Ishikawa (cell line): Measurements from ENCODE around the gene XPO6.

Experiments used
- CEBPB ChIP-seq: IDR thresholded peaks from 2 replicates; pipeline ENCODE4 v1.6.1; 2012
- CREB1 ChIP-seq: IDR thresholded peaks from 2 replicates; pipeline ENCODE4 v1.6.1; 2012; ENCODE audit warnings: low read depth
- EP300 ChIP-seq: IDR thresholded peaks from 2 replicates; pipeline ENCODE4 v1.6.1; 2012; ENCODE audit warnings: borderline replicate concordance
- FOXM1 ChIP-seq: IDR thresholded peaks from 2 replicates; pipeline ENCODE4 v1.6.1; 2012; ENCODE audit warnings: low read depth, borderline replicate concordance
- MAX ChIP-seq: IDR thresholded peaks from 2 replicates; pipeline ENCODE4 v1.6.1; 2012
- RAD21 ChIP-seq: IDR thresholded peaks from 2 replicates; pipeline ENCODE4 v1.6.1; 2012; ENCODE audit warnings: low read depth
- TAF1 ChIP-seq: IDR thresholded peaks from 2 replicates; pipeline ENCODE4 v1.6.1; 2012; ENCODE audit warnings: low read depth, mild to moderate bottlenecking
- TCF12 ChIP-seq: IDR thresholded peaks from 2 replicates; pipeline ENCODE4 v1.6.1; 2012; ENCODE audit warnings: low read depth
- USF1 ChIP-seq: IDR thresholded peaks from 2 replicates; pipeline ENCODE4 v1.6.1; 2012
- YY1 ChIP-seq: IDR thresholded peaks from 2 replicates; pipeline ENCODE4 v1.6.1; 2012; ENCODE audit warnings: low read depth
- TF ChIP-seq, protein P1 (sequence below): IDR thresholded peaks from 2 replicates; pipeline ENCODE4 v1.6.1; 2012; ENCODE audit warnings: low read depth, mild to moderate bottlenecking

DNA sequence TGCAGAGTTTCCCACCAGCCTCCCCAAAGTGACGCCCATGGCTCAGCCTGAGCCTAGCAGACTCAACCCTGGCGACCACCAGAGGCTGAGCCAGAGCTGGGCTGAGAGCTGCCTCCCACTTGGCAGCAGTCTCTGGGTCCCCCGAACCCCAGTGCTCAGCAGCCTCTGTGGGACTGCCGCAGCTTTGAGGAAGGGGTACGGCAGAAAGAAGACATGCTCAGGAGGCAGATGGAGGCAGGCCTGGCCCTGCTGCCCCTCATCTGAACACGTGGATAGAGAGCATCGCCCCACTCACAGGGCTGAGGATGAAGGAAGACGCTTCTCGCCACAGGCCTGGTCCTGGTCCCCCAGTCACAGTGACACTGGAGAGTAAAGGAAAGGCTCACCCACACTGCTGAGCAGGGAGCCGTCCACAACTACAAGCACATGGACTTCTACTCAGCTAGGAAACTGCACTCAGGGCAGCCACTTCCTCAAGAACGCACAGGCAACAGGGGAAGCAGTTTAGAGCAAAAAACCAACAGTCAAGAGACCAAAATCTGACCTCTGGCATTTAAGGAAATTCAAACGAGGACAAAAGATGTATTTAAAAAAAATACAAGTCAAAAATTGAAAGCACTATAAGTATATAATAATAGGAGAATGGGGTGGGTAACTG is 103.0 kb downstream of the XPO6 start:
- TF ChIP-seq, protein P1, sequence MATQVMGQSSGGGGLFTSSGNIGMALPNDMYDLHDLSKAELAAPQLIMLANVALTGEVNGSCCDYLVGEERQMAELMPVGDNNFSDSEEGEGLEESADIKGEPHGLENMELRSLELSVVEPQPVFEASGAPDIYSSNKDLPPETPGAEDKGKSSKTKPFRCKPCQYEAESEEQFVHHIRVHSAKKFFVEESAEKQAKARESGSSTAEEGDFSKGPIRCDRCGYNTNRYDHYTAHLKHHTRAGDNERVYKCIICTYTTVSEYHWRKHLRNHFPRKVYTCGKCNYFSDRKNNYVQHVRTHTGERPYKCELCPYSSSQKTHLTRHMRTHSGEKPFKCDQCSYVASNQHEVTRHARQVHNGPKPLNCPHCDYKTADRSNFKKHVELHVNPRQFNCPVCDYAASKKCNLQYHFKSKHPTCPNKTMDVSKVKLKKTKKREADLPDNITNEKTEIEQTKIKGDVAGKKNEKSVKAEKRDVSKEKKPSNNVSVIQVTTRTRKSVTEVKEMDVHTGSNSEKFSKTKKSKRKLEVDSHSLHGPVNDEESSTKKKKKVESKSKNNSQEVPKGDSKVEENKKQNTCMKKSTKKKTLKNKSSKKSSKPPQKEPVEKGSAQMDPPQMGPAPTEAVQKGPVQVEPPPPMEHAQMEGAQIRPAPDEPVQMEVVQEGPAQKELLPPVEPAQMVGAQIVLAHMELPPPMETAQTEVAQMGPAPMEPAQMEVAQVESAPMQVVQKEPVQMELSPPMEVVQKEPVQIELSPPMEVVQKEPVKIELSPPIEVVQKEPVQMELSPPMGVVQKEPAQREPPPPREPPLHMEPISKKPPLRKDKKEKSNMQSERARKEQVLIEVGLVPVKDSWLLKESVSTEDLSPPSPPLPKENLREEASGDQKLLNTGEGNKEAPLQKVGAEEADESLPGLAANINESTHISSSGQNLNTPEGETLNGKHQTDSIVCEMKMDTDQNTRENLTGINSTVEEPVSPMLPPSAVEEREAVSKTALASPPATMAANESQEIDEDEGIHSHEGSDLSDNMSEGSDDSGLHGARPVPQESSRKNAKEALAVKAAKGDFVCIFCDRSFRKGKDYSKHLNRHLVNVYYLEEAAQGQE: no peak
- TF ChIP-seq TCF12 (no peak), MAX (no peak), RAD21 (no peak), FOXM1 (no peak), CREB1 (no peak), TAF1 (no peak), CEBPB (no peak), YY1 (no peak), EP300 (no peak), USF1 (no peak)
